H9 (cell line): Measurements from ENCODE around the gene TMEFF2. TPM values are rescaled to one million over a fixed set of nuclear protein-coding genes. Genes with fewer than 3 reads are reported as not detected.

Experiments used
- DNase-seq: peaks from one replicate; pipeline ENCODE4 v3.0.0-alpha.2; 2017
- H2AFZ ChIP-seq: one replicate; pipeline ENCODE4 v1.6.1; 2013; ENCODE audit warnings: mild to moderate bottlenecking, low read length, control low read depth, moderate library complexity
- H2AK5ac ChIP-seq: 2 replicates; pipeline ENCODE4 v1.6.1; 2013; ENCODE audit warnings: low read length, control low read depth, mixed read lengths; ENCODE audit not compliant: insufficient read length
- H2BK120ac ChIP-seq: one replicate; pipeline ENCODE4 v1.6.1; 2013; ENCODE audit warnings: low read depth, mild to moderate bottlenecking, low read length, control low read depth, inconsistent platforms; ENCODE audit not compliant: poor library complexity, severe bottlenecking
- H2BK12ac ChIP-seq: 2 replicates; pipeline ENCODE4 v1.6.1; 2013; ENCODE audit warnings: low read length, control low read depth, mixed read lengths, low read depth; ENCODE audit not compliant: insufficient read length
- H2BK15ac ChIP-seq: 2 replicates; pipeline ENCODE4 v1.6.1; 2013; ENCODE audit warnings: low read depth, low read length, control low read depth
- H2BK20ac ChIP-seq: one replicate; pipeline ENCODE4 v1.6.1; 2013; ENCODE audit warnings: low read depth, mild to moderate bottlenecking, low read length, control low read depth, inconsistent platforms; ENCODE audit not compliant: poor library complexity, severe bottlenecking
- H2BK5ac ChIP-seq: 2 replicates; pipeline ENCODE4 v1.6.1; 2013; ENCODE audit warnings: low read length, control low read depth, mixed read lengths; ENCODE audit not compliant: insufficient read length
- H3K14ac ChIP-seq: 2 replicates; pipeline ENCODE4 v1.6.1; 2013; ENCODE audit warnings: low read length, control low read depth; ENCODE audit not compliant: insufficient read depth
- H3K18ac ChIP-seq: 2 replicates; pipeline ENCODE4 v1.6.1; 2013; ENCODE audit warnings: low read depth, mild to moderate bottlenecking, mixed read lengths, low read length, control low read depth; ENCODE audit not compliant: insufficient read length
- H3K23ac ChIP-seq: 2 replicates; pipeline ENCODE4 v1.6.1; 2013; ENCODE audit warnings: low read length, control low read depth, mixed read lengths, low read depth; ENCODE audit not compliant: insufficient read length
- H3K23me2 ChIP-seq: 2 replicates; pipeline ENCODE4 v1.6.1; 2013; ENCODE audit warnings: low read depth, mild to moderate bottlenecking, mixed read lengths, low read length, control low read depth; ENCODE audit not compliant: insufficient read length, poor library complexity, severe bottlenecking
- H3K27ac ChIP-seq: 2 replicates; pipeline ENCODE4 v1.5.1; 2013; ENCODE audit warnings: low read length, control low read depth, mixed read lengths, low read depth; ENCODE audit not compliant: insufficient read length
- H3K27me3 ChIP-seq: 2 replicates; pipeline ENCODE4 v1.6.1; 2013; ENCODE audit warnings: low read length, control low read depth, inconsistent platforms; ENCODE audit not compliant: insufficient read depth
- H3K4ac ChIP-seq: 2 replicates; pipeline ENCODE4 v1.6.1; 2013; ENCODE audit warnings: low read depth, mild to moderate bottlenecking, control low read depth, inconsistent platforms, low read length, moderate library complexity
- H3K4me1 ChIP-seq: 2 replicates; pipeline ENCODE4 v1.6.1; 2013; ENCODE audit warnings: low read length, control low read depth, inconsistent platforms; ENCODE audit not compliant: insufficient read depth
- H3K4me2 ChIP-seq: 2 replicates; pipeline ENCODE4 v1.6.1; 2013; ENCODE audit warnings: low read length, control low read depth, mixed read lengths; ENCODE audit not compliant: insufficient read length, insufficient read depth
- H3K56ac ChIP-seq: 2 replicates; pipeline ENCODE4 v1.6.1; 2013; ENCODE audit warnings: low read depth, mild to moderate bottlenecking, mixed read lengths, low read length, control low read depth; ENCODE audit not compliant: insufficient read length
- H3K79me1 ChIP-seq: 2 replicates; pipeline ENCODE4 v1.6.1; 2013; ENCODE audit warnings: low read depth, mild to moderate bottlenecking, moderate library complexity, low read length, control low read depth, inconsistent platforms; ENCODE audit not compliant: insufficient read depth, poor library complexity, severe bottlenecking
- H3K79me2 ChIP-seq: 2 replicates; pipeline ENCODE4 v1.6.1; 2013; ENCODE audit warnings: low read length, control low read depth, inconsistent platforms; ENCODE audit not compliant: insufficient read depth
- H3K9ac ChIP-seq: 2 replicates; pipeline ENCODE4 v1.6.1; 2013; ENCODE audit warnings: low read length, control low read depth, mixed read lengths; ENCODE audit not compliant: insufficient read length; ENCODE audit errors: extremely low read depth
- H3K9me3 ChIP-seq: one replicate; pipeline ENCODE4 v1.6.1; 2013; ENCODE audit warnings: low read depth, low read length, inconsistent platforms; ENCODE audit not compliant: control insufficient read depth
- H3T11ph ChIP-seq: one replicate; pipeline ENCODE4 v1.6.1; 2013; ENCODE audit warnings: mild to moderate bottlenecking, low read length, control low read depth, inconsistent platforms
- H4K20me1 ChIP-seq: one replicate; pipeline ENCODE4 v1.6.1; 2013; ENCODE audit not compliant: control insufficient read depth, insufficient read length, insufficient read depth
- H4K5ac ChIP-seq: 2 replicates; pipeline ENCODE4 v1.6.1; 2013; ENCODE audit warnings: low read depth, mild to moderate bottlenecking, mixed read lengths, low read length, control low read depth; ENCODE audit not compliant: insufficient read length
- H4K8ac ChIP-seq: replicated peaks from 2 replicates; pipeline ENCODE4 v1.6.1; 2013; ENCODE audit warnings: low read length, control low read depth, mixed read lengths, low read depth; ENCODE audit not compliant: insufficient read length
- H4K91ac ChIP-seq: 2 replicates; pipeline ENCODE4 v1.6.1; 2013; ENCODE audit warnings: low read depth, mild to moderate bottlenecking, moderate library complexity, mixed read lengths, low read length, control low read depth; ENCODE audit not compliant: insufficient read length
- H3K27ac Mint-ChIP-seq, 3 experiments: 2 replicates in 2 of 3; 3 replicates in 1 of 3; pipeline ENCODE4 v1.8.0; 2020 to 2021; ENCODE audit warnings: mixed read lengths in 3 of 3, mild to moderate bottlenecking in 1 of 3, moderate library complexity in 1 of 3
- H3K27me3 Mint-ChIP-seq: 2 replicates; pipeline ENCODE4 v1.8.0; 2021; ENCODE audit warnings: low read depth, mild to moderate bottlenecking, moderate library complexity, mixed read lengths
- H3K36me3 Mint-ChIP-seq, 3 experiments: 2 replicates in 2 of 3; 3 replicates in 1 of 3; pipeline ENCODE4 v1.8.0; 2020 to 2021; ENCODE audit warnings: low read depth in 3 of 3, mixed read lengths in 3 of 3; ENCODE audit not compliant: insufficient read depth in 1 of 3
- H3K4me1 Mint-ChIP-seq, 2 experiments: 2 replicates each; pipeline ENCODE4 v1.8.0; 2020; ENCODE audit warnings: mixed read lengths in 2 of 2
- H3K4me3 Mint-ChIP-seq, 2 experiments: 2 replicates in 1 of 2; 3 replicates in 1 of 2; pipeline ENCODE4 v1.8.0; 2020 to 2021; ENCODE audit warnings: mild to moderate bottlenecking in 2 of 2, mixed read lengths in 2 of 2, moderate library complexity in 1 of 2
- H3K9me3 Mint-ChIP-seq, 2 experiments: 2 replicates in 1 of 2; 3 replicates in 1 of 2; pipeline ENCODE4 v1.8.0; 2020; ENCODE audit warnings: mild to moderate bottlenecking in 2 of 2, mixed read lengths in 2 of 2, moderate library complexity in 1 of 2
- WGBS: extraction: QIAGEN DNeasy Blood & Tissue Kit; methylation state at CpG from one replicate; pipeline ENCODE4 v1.1.7; 2013; ENCODE audit warnings: missing lambda C conversion rate, low lambda C conversion rate, mixed read lengths; ENCODE audit not compliant: insufficient read length; ENCODE audit errors: extremely low coverage; 5-methylcytosine and 5-hydroxymethylcytosine counted together
- total RNA-seq: library from RNA; stranded (reverse); gene quantifications from 2 replicates; pipeline ENCODE4 v1.2.1, GENCODE V29; 2021
- TF ChIP-seq, protein P1 (sequence below): fragments of 200-600 bp; sonication (generic); conservative IDR thresholded peaks from 3 replicates; pipeline ENCODE4 v1.8.0; 2021; ENCODE audit warnings: antibody characterized with exemption, mild to moderate bottlenecking

TMEFF2 gene
- total RNA-seq, 1 experiment from 2014 or later = 0.39 TPM

- Mint-ChIP-seq H3K4me1 (peaks cover 13 to 17% of the 10 kb centered on the region in 2 experiments), H3K27me3 (no peaks in the 10 kb centered on the region), H3K36me3 (no peaks in the 10 kb centered on the region), H3K4me3 (no peak overlapping the region), H3K27ac (no peak overlapping the region), H3K9me3 (no peaks in the 10 kb centered on the region; a peak in 2 of 5 replicates)
- TF ChIP-seq, protein P1, sequence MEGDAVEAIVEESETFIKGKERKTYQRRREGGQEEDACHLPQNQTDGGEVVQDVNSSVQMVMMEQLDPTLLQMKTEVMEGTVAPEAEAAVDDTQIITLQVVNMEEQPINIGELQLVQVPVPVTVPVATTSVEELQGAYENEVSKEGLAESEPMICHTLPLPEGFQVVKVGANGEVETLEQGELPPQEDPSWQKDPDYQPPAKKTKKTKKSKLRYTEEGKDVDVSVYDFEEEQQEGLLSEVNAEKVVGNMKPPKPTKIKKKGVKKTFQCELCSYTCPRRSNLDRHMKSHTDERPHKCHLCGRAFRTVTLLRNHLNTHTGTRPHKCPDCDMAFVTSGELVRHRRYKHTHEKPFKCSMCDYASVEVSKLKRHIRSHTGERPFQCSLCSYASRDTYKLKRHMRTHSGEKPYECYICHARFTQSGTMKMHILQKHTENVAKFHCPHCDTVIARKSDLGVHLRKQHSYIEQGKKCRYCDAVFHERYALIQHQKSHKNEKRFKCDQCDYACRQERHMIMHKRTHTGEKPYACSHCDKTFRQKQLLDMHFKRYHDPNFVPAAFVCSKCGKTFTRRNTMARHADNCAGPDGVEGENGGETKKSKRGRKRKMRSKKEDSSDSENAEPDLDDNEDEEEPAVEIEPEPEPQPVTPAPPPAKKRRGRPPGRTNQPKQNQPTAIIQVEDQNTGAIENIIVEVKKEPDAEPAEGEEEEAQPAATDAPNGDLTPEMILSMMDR = no peak
- no CpG with 5 or more reads among the region's 1 CpG for WGBS
- H2BK12ac ChIP-seq = no peak overlapping the region
- no peak overlapping the region for H3K14ac ChIP-seq
- no peak overlapping the region for H2AK5ac ChIP-seq
- H3K9ac ChIP-seq = no peak overlapping the region
- H2BK5ac ChIP-seq = no peak overlapping the region
- no peak overlapping the region for H3T11ph ChIP-seq
- H3K18ac ChIP-seq = no peak overlapping the region
- no peak overlapping the region for H3K23ac ChIP-seq
- no peak overlapping the region for H2BK15ac ChIP-seq
- DNase-seq = no peak
- no peaks in the 10 kb centered on the region for H3K79me1 ChIP-seq
- H4K8ac ChIP-seq = no peak overlapping the region
- H2AFZ ChIP-seq = no peak overlapping the region
- no peak overlapping the region for H2BK120ac ChIP-seq
- H3K56ac ChIP-seq = no peak overlapping the region
- no peak overlapping the region for H3K4ac ChIP-seq
- no peaks in the 10 kb centered on the region for H3K9me3 ChIP-seq
- no peak overlapping the region for H3K27ac ChIP-seq
- H4K20me1 ChIP-seq = no peaks in the 10 kb centered on the region
- H4K5ac ChIP-seq = no peak overlapping the region
- H2BK20ac ChIP-seq = no peak overlapping the region
- no peaks in the 10 kb centered on the region for H3K23me2 ChIP-seq
- H3K4me1 ChIP-seq = peaks cover 5% of the 10 kb centered on the region; the same call in 1 of the 2 replicates
- H4K91ac ChIP-seq = no peak overlapping the region
- H3K4me2 ChIP-seq = no peak overlapping the region
- H3K27me3 ChIP-seq = no peaks in the 10 kb centered on the region
- H3K79me2 ChIP-seq = no peaks in the 10 kb centered on the region
These were observed 277.9 kb downstream of the TMEFF2 start for GRCh38 chr2:191916826-191917225.
